Neural progenitor cell (in vitro differentiated cells): Measurements from ENCODE around the gene BICD1.

Experiments used
- CTCF ChIP-seq: fragments of 200-600 bp; sonication (generic); IDR thresholded peaks from 2 replicates; pipeline ENCODE4 v1.5.1; 2017; ENCODE audit warnings: antibody characterized with exemption, mild to moderate bottlenecking
- EZH2phosphoT487 ChIP-seq: fragments of 200-600 bp; sonication (generic); IDR thresholded peaks from 2 replicates; pipeline ENCODE4 v1.6.1; 2017; ENCODE audit warnings: antibody characterized with exemption

DNA sequence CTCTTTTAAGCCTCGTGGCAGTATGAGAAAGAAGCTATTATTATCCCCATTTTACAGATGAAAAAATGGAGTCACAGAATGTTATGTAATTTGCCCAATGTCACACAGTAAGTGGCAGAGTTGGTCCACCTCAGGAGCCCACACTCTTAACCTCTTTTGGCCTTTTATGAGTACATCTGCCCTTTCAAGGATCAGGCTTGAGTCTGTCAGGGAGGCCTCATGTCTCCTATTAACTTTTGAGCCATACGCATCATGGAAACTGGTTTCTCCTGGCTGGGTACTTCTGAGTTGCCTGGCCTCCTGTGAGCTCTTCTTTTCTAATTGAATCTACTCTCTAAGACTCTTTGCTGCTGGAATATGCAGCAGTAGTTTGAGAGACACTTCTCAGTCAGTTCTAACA, 101.7 kb downstream of the BICD1 start:
- no peak for TF ChIP-seq CTCF
- TF ChIP-seq EZH2phosphoT487 = no peak
